GM12873 (cell line): Measurements from ENCODE around the gene CREB5.
A peak's percentile ranks its signal among the peaks of the same experiment; 100 is the strongest.

Experiments
- TF ChIP-seq, protein P1 (sequence below): IDR thresholded peaks from 2 replicates; pipeline ENCODE4 v1.5.1; 2012; ENCODE audit warnings: low read depth, mild to moderate bottlenecking, moderate library complexity, low read length, control low read depth; ENCODE audit not compliant: insufficient read depth; ENCODE audit errors: missing control alignments

The CREB5 gene

DNA sequence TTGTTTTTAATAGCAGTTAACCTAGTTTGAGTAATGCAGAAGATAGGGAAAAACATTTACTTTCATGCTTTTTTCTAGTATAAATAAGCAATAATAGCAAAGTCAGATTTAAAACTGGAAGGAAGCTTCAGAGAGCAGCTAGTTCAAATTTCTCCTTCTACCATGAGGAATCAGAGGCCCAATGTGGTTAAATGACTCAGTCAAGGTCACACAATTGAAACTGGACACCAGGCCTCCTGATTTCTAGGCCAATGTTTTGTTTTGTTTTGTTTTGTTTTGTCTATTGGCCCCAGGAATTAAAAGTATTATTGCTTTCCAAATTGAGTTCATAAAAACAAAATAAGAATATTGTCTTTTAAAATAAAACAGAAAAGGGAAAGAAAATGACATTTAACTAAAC, 423.5 kb downstream of the CREB5 start:
- TF ChIP-seq, protein P1, sequence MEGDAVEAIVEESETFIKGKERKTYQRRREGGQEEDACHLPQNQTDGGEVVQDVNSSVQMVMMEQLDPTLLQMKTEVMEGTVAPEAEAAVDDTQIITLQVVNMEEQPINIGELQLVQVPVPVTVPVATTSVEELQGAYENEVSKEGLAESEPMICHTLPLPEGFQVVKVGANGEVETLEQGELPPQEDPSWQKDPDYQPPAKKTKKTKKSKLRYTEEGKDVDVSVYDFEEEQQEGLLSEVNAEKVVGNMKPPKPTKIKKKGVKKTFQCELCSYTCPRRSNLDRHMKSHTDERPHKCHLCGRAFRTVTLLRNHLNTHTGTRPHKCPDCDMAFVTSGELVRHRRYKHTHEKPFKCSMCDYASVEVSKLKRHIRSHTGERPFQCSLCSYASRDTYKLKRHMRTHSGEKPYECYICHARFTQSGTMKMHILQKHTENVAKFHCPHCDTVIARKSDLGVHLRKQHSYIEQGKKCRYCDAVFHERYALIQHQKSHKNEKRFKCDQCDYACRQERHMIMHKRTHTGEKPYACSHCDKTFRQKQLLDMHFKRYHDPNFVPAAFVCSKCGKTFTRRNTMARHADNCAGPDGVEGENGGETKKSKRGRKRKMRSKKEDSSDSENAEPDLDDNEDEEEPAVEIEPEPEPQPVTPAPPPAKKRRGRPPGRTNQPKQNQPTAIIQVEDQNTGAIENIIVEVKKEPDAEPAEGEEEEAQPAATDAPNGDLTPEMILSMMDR = no peak

DNA sequence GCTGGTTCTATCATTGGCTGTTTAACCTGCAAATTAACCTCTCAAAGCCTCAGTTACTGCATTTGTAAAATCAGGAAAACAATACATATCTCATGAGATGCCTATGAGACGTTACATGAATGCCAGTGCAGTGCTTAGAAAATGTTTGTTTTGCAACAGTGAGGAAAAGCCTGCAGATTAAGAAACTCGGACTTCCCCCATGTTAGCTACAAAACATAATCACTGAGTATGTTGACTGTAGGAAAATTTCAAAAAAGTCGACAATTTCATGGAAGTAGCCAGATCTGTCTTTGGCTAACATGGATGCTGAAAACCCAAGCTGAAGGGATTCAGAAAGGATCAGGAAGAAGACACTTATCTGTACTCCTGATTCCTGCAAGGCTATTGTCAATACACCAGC, 424.4 kb downstream of the CREB5 start:
- TF ChIP-seq, protein P1 = no peak

DNA sequence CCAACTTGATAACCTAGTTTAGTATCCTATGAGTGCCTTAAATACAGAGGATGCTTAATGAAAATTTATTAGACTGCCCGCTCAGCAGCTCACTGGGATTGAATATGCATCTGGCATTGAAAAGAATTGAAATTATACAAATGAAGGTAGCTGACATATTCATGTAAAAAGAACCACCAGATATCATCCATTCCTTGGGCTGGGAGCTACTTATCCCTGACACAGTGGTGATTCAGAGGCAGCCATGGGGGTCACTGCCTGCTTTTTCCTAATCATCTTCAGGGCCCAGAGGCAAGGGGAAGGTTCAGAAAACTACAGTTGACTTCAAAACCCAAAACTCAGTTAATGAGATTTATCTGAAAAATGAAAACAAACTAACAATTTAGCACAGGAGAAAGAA, 424.9 kb downstream of the CREB5 start:
- TF ChIP-seq, protein P1 = no peak

DNA sequence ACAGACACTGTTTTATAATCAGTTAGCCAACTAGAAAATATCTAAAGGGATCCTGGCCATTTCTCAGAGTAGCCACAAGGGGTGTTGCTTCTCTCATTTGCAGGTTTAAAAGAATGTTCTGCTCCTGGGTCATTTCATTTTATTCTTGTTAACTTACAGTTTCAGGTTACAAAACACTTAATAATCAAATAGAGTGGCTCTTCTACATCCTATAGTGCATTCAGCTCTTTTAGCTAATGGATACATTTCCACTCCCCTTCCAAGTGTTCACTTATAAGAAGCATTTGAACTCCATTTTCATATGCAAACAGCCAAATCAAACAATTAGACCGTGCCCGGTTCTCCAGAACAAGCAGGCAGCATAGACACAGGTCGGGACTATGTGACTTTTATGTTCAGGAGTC, 428.3 kb downstream of the CREB5 start:
- TF ChIP-seq, protein P1 = peak; percentile 56

DNA sequence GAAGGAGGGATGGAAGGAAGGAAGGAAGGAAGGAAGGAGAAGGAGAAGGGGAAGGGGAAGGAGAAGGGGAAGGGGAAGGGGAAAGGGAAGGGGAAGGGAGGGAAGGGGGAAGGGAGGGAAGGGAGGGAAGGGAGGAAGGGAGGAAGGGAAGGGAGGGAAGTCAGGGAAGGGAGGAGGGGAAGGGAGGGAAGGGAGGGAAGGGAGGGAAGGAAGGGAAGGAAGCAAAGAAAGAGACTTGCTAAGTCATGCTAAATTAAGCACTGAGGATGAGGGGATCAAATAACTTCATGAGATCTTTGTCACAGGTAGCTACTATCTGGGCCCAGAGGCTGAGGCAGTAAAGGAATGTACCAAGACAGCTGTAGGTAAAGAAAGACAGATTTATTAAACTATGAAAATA, 429.4 kb downstream of the CREB5 start:
- TF ChIP-seq, protein P1 = no peak

DNA sequence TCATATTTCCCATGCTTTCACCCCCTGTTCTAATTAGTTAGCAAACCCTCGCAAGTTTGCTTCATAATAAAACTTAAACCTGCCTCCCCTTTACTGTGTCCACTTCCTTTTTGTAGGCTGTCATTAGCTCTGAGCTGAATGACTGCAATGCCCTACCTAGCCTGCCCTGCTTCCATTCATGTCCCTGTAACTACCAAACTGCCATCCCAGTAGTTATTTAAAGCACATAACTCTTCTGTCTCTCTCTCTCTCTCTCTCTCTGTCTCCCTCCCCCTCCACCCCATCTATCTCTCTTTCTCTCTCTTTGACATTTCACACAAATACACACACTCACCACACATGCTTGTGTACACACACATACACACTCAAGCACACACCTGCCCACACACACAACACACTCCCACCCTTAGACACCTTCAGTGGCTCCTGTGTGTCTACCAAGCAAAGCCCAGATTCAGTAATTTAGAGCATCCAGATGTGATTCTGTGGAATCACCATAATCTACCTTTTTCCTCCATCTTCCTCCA, 430.5 kb downstream of the CREB5 start:
- TF ChIP-seq, protein P1 = no peak

DNA sequence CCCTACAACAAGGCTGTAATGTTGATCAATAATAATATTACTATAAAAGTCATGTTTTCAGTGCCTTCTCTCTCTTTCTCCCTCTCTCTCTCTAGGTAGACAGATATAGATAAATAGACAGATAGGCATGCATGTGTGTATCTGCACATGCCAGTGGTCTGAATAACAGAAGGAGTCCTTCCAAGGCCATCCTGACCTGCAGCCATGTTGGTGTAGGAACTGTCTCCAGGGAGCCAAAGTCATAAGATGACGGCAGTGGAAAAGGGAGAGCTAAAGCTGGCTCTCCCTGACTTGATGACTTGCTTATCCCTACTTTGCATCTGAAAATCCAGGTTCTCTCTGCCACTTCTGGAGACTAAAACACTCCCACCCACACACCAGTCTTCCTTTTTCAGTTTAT, 432.8 kb downstream of the CREB5 start:
- TF ChIP-seq, protein P1 = no peak
